Measurements from ENCODE around the gene ERBIN. TPM values are rescaled to one million over a fixed set of nuclear protein-coding genes. Genes with fewer than 3 reads are reported as not detected.
"Not testable (repeated sequence)": the region's sequence is repeated elsewhere in the genome, so short reads cannot be mapped to it uniquely, and the experiment has no call there.

ERBIN gene
- total RNA-seq, 4 donors from 2014 or later, result 54.9 to 134 (median 109) TPM

DNA sequence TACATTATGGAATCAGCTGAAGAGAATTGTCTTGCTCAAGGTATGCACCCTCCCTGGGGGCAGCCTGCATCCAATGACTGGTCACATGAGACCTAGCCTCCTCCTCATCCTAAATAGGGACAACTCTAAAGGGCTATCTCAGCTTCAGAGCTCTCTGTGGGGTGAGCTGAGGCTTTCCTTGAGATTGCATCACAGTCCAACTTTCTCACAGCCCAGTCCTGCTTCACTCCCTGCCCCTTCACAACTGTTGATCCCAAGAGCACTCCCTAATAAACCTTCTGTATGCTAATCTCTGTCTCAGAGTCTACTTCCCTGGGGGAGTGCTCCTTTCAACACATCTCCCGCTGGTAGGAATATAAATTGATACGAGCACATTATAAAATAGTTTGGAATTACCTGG is 44.1 kb upstream of the ERBIN start:
- no peaks in the 10 kb centered on the region for H3K9me3 ChIP-seq
- no peak overlapping the region for H3K4me3 ChIP-seq
- in situ Hi-C loops (cut with MboI; ENCODE audit: low pct_ligation_motif_present in 1 of 4, low pct_unique_long_range_greater_than_20kb in 1 of 4, low sequenced_read_pairs in 3 of 4) (no loop called here), intact Hi-C loops (cut with DNase I; ENCODE audit: low total_unique reads) (no loop called here)
- no peak for TF ChIP-seq POLR2AphosphoS5 (IDR thresholded peaks at IDR 0.05)
- TF ChIP-seq POLR2A (IDR thresholded peaks at IDR 0.05), result no peak
- TF ChIP-seq, protein P1, sequence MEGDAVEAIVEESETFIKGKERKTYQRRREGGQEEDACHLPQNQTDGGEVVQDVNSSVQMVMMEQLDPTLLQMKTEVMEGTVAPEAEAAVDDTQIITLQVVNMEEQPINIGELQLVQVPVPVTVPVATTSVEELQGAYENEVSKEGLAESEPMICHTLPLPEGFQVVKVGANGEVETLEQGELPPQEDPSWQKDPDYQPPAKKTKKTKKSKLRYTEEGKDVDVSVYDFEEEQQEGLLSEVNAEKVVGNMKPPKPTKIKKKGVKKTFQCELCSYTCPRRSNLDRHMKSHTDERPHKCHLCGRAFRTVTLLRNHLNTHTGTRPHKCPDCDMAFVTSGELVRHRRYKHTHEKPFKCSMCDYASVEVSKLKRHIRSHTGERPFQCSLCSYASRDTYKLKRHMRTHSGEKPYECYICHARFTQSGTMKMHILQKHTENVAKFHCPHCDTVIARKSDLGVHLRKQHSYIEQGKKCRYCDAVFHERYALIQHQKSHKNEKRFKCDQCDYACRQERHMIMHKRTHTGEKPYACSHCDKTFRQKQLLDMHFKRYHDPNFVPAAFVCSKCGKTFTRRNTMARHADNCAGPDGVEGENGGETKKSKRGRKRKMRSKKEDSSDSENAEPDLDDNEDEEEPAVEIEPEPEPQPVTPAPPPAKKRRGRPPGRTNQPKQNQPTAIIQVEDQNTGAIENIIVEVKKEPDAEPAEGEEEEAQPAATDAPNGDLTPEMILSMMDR (IDR thresholded peaks at IDR 0.05), result no peak
- TF ChIP-seq EP300 (IDR thresholded peaks at IDR 0.05; ENCODE audit: low read depth), result no peak
- H3K27me3 ChIP-seq, result peaks cover 76% of the 10 kb centered on the region
- H3K4me1 ChIP-seq, result no peaks in the 10 kb centered on the region
- DNase-seq, result no peak
- H3K36me3 ChIP-seq, result no peaks in the 10 kb centered on the region
- 56 to 70% methylated on average over 2 of the region's 2 CpGs for WGBS, 2 donors (ENCODE audit: low coverage in 1 of 2)
- no peak overlapping the region for H3K27ac ChIP-seq

DNA sequence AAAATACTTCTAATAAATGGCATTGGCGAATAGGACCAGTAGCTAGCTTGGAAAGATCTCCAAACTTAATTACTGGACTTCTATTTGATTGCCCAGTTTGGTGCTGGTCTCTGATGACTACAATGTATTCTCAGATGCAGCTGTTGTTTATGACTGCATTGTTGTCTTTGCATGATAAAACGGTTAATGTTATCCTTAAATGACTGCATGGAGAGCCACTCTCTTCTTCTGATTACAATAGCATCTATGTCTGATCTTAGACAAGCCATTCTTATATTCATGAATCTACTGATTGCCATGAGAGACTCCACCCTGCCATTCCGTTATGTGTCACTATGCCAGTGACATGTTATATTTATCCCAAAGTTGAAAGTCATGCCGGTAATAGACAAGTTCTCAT is 42.9 kb upstream of the ERBIN start:
- 73 to 81% methylated on average over 3 to 4 of the region's 4 CpGs for WGBS, 2 donors (ENCODE audit: low coverage in 1 of 2)

DNA sequence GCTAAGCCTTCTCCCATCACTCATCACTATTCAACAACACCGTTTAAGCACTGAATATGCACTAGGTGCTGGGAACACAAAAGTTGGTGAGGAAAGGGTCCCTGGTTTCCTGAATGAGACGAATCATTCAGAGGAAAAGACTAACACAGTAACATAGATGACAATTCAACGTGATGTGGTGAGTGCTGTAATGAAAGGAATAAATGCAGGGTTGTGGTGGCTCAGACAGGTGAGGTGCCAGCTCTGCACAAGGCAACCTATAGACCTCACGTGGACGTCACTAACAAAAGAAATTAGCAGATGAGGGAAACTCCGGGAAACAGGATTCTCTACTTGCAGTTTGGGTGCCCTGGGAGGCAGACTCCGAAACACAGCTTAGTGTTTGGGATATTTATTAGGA is 40.0 kb upstream of the ERBIN start:
- intact Hi-C loops (cut with DNase I; ENCODE audit: low total_unique reads) (no loop called here), in situ Hi-C loops (cut with MboI; ENCODE audit: low pct_ligation_motif_present in 1 of 4, low pct_unique_long_range_greater_than_20kb in 1 of 4, low sequenced_read_pairs in 3 of 4) (no loop called here)
- Histone ChIP-seq H3K27me3 (peaks cover 90% of the 10 kb centered on the region), H3K27ac (no peak overlapping the region), H3K4me1 (no peaks in the 10 kb centered on the region), H3K9me3 (no peaks in the 10 kb centered on the region), H3K4me3 (no peak overlapping the region), H3K36me3 (no peaks in the 10 kb centered on the region)
- no peak for TF ChIP-seq EP300 (IDR thresholded peaks at IDR 0.05; ENCODE audit: low read depth)
- TF ChIP-seq, protein P1 (IDR thresholded peaks at IDR 0.05), result no peak
- TF ChIP-seq POLR2AphosphoS5 (IDR thresholded peaks at IDR 0.05), result no peak
- DNase-seq, result no peak
- 53 to 56% methylated on average over 7 of the region's 7 CpGs for WGBS, 2 donors (ENCODE audit: low coverage in 1 of 2)

More for the DNA sequence above, 42.9 kb upstream of the ERBIN start:
- Histone ChIP-seq H3K36me3 (no peaks in the 10 kb centered on the region), H3K9me3 (no peaks in the 10 kb centered on the region), H3K4me3 (no peak overlapping the region), H3K27ac (no peak overlapping the region), H3K27me3 (peaks cover 79% of the 10 kb centered on the region), H3K4me1 (no peaks in the 10 kb centered on the region)
- no peak for DNase-seq
- in situ Hi-C loops (cut with MboI; ENCODE audit: low pct_ligation_motif_present in 1 of 4, low pct_unique_long_range_greater_than_20kb in 1 of 4, low sequenced_read_pairs in 3 of 4) (no loop called here), intact Hi-C loops (cut with DNase I; ENCODE audit: low total_unique reads) (no loop called here)
- TF ChIP-seq, protein P1 (IDR thresholded peaks at IDR 0.05), result no peak
- no peak for TF ChIP-seq POLR2A (IDR thresholded peaks at IDR 0.05)
- TF ChIP-seq POLR2AphosphoS5 (IDR thresholded peaks at IDR 0.05), result no peak
- no peak for TF ChIP-seq EP300 (IDR thresholded peaks at IDR 0.05; ENCODE audit: low read depth)

DNA sequence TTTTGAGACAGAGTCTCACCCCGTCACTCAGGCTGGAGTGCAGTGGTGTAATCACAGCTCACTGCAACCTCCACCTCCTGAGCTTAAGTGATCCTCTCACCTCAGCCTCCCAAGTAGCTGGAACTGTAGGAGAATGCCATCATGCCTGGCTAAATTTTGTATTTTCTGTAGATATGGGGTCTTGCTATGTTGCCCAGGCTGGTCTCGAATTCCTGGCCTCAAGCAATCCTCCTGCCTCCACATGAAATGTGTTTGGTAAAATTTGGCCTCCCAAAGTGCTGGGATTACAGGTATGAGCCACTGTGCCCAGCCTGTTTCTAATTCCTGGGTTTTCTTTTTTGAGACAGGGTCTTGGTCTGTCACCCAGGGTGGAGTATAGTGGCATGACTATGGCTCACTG is 34.4 kb upstream of the ERBIN start:
- 83% methylated on average over 1 to 2 of the region's 2 CpGs for WGBS, 2 donors (ENCODE audit: low coverage in 1 of 2)
- H3K27ac ChIP-seq; H3K9me3 ChIP-seq; DNase-seq; H3K4me3 ChIP-seq; intact Hi-C loops (cut with DNase I; ENCODE audit: low total_unique reads); H3K4me1 ChIP-seq; in situ Hi-C loops (cut with MboI; ENCODE audit: low pct_ligation_motif_present in 1 of 4, low pct_unique_long_range_greater_than_20kb in 1 of 4, low sequenced_read_pairs in 3 of 4); H3K36me3 ChIP-seq: not testable (repeated sequence)
- peaks cover 78% of the 10 kb centered on the region for H3K27me3 ChIP-seq

DNA sequence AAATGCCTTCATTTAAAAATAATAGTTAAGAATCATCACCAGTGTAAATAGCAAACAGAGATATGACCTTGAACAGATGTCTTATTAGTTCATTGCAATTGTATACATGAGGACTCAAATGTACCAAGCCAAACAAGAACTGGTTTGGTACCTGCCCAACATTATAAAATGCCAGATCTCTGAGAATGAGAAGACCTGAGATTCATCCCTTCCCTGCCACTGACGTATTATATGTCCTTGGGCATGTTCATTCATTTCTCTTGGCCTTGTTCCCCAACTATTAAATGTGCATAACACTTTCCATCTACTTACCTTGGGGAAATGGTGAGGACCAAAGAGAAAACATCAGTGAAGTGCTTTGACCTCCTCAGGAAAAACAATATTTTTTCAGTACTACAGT is 33.6 kb upstream of the ERBIN start:
- H3K27me3 ChIP-seq, result peaks cover 78% of the 10 kb centered on the region
- H3K27ac ChIP-seq, result no peak overlapping the region
- no peaks in the 10 kb centered on the region for H3K36me3 ChIP-seq
- WGBS, 2 donors (ENCODE audit: low coverage in 1 of 2), result 33 to 56% methylated on average over 1 of the region's 1 CpG
- no peak for DNase-seq
- no peaks in the 10 kb centered on the region for H3K4me1 ChIP-seq
- H3K4me3 ChIP-seq, result no peak overlapping the region
- in situ Hi-C loops (cut with MboI; ENCODE audit: low pct_ligation_motif_present in 1 of 4, low pct_unique_long_range_greater_than_20kb in 1 of 4, low sequenced_read_pairs in 3 of 4) (no loop called here), intact Hi-C loops (cut with DNase I; ENCODE audit: low total_unique reads) (no loop called here)
- no peaks in the 10 kb centered on the region for H3K9me3 ChIP-seq
- TF ChIP-seq, protein P1 (IDR thresholded peaks at IDR 0.05), result no peak
- TF ChIP-seq EP300 (IDR thresholded peaks at IDR 0.05; ENCODE audit: low read depth), result no peak
- no peak for TF ChIP-seq POLR2A (IDR thresholded peaks at IDR 0.05)
- TF ChIP-seq POLR2AphosphoS5 (IDR thresholded peaks at IDR 0.05), result no peak
